Measurements from ENCODE around the gene MYO9A.

DNA sequence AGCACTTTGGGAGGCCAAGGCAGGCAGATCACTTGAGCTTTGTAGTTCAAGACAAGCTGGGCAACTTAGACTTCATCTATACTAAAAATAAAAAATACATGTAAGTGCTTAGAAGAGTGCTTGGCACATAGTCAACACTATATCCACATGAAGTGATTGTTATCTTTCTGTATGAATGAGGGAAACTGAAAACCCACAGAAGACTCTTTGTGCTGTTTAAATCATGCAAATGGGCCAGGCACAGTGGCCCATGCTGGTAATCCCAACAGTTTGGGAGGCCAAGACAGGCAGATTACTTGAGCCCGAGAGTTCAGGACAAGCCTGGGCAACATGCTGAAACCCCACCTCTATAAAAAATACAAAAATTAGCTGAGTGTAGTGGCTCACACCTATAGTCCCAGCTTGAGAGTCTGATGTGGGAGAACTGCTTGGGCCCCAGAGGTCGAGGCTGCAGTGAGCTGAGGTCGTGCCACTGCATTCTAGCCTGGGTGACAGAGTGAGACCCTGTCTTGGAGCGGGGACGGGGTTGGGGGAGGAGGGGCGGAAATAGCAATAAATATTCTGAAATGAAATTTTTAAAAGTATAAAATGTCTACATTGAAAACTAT lies 177.9 kb downstream of the MYO9A start:
- no peak for TF ChIP-seq POLR2A (IDR thresholded peaks at IDR 0.05)
- TF ChIP-seq, protein P1, sequence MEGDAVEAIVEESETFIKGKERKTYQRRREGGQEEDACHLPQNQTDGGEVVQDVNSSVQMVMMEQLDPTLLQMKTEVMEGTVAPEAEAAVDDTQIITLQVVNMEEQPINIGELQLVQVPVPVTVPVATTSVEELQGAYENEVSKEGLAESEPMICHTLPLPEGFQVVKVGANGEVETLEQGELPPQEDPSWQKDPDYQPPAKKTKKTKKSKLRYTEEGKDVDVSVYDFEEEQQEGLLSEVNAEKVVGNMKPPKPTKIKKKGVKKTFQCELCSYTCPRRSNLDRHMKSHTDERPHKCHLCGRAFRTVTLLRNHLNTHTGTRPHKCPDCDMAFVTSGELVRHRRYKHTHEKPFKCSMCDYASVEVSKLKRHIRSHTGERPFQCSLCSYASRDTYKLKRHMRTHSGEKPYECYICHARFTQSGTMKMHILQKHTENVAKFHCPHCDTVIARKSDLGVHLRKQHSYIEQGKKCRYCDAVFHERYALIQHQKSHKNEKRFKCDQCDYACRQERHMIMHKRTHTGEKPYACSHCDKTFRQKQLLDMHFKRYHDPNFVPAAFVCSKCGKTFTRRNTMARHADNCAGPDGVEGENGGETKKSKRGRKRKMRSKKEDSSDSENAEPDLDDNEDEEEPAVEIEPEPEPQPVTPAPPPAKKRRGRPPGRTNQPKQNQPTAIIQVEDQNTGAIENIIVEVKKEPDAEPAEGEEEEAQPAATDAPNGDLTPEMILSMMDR (IDR thresholded peaks at IDR 0.05): no peak

Measured in body of pancreas (tissue), 4 donors.